Measurements from ENCODE around the gene ITPKB.

DNA sequence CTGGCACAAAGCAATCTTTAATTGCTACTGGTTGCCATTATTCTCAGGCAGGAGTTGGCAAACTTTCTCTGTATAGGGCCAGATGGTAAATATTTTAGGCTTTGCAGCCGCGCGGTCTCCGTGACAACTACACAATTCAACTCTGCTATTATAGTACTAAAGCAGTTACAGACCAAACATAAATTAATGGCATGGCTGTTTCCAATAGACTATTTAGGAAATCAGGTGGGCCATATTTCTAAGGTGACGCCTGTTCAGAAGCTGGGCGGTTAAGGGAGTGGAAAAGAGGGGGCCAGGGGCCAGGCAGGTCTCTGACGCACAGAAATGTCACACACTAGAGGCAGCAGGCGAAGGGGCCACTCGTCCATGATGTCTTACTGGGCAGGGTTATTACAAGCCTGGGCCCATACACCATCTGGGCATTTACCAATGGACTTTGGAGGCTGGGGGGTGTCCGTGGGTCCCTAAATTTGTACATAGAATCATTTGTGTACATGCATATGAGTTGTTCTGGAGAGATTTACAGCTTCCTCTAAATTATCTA lies 110.4 kb downstream of the ITPKB start:
- TF ChIP-seq, protein P1, sequence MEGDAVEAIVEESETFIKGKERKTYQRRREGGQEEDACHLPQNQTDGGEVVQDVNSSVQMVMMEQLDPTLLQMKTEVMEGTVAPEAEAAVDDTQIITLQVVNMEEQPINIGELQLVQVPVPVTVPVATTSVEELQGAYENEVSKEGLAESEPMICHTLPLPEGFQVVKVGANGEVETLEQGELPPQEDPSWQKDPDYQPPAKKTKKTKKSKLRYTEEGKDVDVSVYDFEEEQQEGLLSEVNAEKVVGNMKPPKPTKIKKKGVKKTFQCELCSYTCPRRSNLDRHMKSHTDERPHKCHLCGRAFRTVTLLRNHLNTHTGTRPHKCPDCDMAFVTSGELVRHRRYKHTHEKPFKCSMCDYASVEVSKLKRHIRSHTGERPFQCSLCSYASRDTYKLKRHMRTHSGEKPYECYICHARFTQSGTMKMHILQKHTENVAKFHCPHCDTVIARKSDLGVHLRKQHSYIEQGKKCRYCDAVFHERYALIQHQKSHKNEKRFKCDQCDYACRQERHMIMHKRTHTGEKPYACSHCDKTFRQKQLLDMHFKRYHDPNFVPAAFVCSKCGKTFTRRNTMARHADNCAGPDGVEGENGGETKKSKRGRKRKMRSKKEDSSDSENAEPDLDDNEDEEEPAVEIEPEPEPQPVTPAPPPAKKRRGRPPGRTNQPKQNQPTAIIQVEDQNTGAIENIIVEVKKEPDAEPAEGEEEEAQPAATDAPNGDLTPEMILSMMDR (IDR thresholded peaks at IDR 0.05): no peak
- TF ChIP-seq POLR2A (IDR thresholded peaks at IDR 0.05) (no peak), EP300 (IDR thresholded peaks at IDR 0.05) (no peak)

Measured in ovary (tissue), 3 donors.